DMS 273 (cell line): ENCODE results near the gene UGT1A4.
"Not testable (repeated sequence)": the region's sequence is repeated elsewhere in the genome, so short reads cannot be mapped to it uniquely, and the experiment has no call there.

Source experiments
- DNase-seq: peaks from one replicate; lab custom pipeline; 2025; ENCODE audit not compliant: unreplicated experiment; lab: John Stamatoyannopoulos, UW

Gene UGT1A4

DNA sequence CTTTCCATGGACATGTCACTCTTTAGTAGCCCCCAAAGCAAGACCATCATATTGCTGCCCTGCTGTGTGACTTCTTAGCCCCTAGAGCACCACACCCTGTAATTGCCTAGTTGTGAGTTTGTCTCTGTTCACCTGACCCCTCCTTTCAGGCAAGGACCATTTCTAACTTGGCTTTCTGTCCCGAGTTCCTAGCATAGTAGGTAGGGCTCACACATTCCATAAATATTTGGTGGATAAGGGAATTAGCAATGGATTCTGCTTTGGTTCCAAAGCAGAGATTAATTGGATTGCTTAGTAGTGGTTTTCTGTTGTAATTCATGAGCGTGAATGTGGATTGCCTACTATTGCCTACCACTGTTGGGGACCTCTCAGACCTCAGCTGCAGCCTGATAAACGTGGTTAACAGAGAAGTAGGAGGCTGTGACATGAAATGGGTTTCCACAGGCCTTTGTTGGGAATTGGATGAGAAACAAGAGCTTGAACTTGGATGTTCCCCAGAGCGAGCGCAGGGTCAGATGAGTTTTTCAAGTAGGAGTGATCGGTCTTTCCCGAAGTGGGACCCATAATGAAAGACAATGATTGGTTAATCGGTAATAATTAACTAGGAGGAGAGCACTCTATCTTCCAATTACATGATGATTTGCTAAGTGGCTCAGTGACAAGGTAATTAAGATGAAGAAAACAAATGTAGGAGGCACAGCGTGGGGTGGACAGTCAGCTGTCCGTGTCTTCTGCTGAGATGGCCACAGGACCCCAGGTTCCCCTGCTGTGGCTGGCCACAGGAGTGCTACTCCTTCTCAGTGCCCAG lies 28.1 kb downstream of the UGT1A4 start:
- no peak for DNase-seq

DNA sequence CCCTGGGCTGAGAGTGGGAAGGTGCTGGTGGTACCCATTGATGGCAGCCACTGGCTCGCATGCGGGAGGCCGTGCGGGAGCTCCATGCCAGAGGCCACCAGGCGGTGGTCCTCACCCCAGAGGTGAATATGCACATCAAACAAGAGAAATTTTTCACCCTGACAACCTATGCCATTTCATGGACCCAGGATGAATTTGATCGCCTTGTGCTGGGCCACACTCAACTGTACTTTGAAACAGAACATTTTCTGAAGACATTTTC lies 28.7 kb downstream of the UGT1A4 start:
- no peak for DNase-seq

DNA sequence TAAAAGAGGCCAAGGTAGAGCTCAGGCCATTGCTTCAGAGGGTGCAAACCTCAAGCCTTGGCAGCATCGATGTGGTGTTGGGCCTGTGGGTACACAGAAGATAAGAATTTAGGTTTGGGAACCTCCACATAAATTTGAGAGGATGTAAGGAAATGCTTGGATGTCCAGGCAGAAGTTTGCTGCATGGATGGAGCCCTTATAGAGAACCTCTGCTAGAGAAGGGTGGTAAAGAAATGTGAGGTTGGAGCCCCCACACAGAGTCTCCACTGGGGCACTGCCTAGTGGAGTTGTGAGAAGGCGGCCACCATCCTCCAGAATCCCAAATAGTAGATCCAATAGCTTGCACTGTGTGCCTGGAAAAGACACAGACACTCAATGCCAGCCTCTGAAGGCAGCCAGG lies 32.2 kb downstream of the UGT1A4 start:
- DNase-seq, result not testable (repeated sequence)

GRCh38 chr2:233751212-233752009 lies 32.9 kb downstream of the UGT1A4 start:
- DNase-seq, result not testable (repeated sequence)

DNA sequence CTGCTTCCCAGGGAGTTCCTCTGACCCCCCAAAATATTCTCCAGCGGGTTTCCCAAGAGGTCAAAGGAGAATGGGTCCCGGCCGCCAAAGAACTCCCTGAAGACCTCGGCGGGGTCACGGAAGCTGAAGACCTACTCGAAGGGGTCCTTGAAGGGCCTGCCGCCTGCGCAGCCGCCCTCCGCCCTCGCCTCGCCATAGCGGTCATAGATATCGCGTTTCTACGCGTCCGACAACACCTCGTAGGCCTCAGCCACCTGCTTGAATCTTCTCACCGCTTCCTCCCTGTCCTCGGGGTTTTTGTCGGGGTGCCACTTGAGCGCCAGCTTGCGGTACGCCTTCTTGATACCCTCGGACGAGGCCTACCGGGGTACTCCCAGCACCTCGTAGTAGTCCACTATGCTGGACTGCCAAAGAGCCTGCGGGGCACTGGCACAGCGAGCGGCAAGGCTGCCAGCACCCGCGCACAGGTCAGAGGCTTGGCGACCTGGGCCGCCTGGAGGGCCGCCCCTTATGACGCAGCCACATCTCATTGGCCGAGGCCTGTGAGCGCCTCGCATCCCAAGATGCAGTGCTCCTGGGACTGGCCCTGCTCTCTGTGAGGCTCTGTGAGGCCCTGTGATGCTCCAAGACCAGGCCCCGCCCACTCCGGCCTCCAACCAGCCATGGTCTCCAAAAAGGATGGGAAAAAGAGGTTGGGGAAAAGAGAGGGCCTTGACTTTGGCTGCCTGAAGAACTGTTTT lies 36.5 kb downstream of the UGT1A4 start:
- no peak for DNase-seq

GRCh38 chr2:233756429-233757081 lies 38.0 kb downstream of the UGT1A4 start:
- DNase-seq, result no peak

GRCh38 chr2:233758141-233758540 lies 39.6 kb downstream of the UGT1A4 start:
- DNase-seq, result no peak

GRCh38 chr2:233758849-233759248 lies 40.3 kb downstream of the UGT1A4 start:
- DNase-seq, result no peak

DNA sequence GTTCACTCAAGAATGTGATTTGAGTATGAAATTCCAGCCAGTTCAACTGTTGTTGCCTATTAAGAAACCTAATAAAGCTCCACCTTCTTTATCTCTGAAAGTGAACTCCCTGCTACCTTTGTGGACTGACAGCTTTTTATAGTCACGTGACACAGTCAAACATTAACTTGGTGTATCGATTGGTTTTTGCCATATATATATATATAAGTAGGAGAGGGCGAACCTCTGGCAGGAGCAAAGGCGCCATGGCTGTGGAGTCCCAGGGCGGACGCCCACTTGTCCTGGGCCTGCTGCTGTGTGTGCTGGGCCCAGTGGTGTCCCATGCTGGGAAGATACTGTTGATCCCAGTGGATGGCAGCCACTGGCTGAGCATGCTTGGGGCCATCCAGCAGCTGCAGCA lies 41.5 kb downstream of the UGT1A4 start, which contains the start of gene UGT1A1:
Gene UGT1A1, plus strand, starts transcription at position 228 of the 400 bp plus-strand sequence. Its CDS starts 18 bp downstream, at position 246.
- no peak for DNase-seq

DNA sequence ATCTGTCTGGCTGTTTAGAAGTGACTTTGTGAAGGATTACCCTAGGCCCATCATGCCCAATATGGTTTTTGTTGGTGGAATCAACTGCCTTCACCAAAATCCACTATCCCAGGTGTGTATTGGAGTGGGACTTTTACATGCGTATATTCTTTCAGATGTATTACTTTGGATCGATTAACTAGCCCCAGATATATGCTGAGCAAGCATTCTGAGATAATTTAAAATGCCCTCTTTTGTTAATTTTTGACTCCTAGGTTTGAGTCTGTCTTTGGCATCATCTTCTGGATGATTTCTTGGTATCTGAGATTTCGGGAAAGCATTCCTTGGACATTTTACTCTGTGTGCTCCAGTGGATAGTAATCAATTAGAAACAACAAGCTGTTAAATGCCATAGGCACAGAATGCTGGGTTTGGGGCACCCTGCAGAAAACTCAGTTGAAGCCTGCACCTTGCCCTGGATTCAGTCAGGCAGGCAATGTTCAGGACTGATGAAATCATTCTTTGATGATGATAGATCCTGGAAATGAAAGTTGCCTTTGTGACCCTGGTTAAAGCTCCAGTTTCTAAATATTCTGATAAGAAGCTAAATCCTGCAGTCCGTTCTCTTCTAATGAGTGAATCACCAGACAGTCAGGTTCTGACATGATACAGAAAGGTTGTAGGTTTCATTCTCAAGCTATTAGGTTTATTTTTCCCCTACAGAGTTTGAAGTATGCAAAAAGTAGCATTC lies 42.7 kb downstream of the UGT1A4 start:
- no peak for DNase-seq

- DNase-seq, result no peak
Observed at GRCh38 chr2:233764264-233764663, 45.7 kb downstream of the UGT1A4 start.

GRCh38 chr2:233764761-233765160 lies 46.2 kb downstream of the UGT1A4 start:
- DNase-seq, result no peak

GRCh38 chr2:233766416-233766815 lies 47.9 kb downstream of the UGT1A4 start:
- no peak for DNase-seq

GRCh38 chr2:233768076-233768475 lies 49.5 kb downstream of the UGT1A4 start:
- no peak for DNase-seq

- no peak for DNase-seq
Observed at GRCh38 chr2:233769260-233769659, 50.7 kb downstream of the UGT1A4 start.

DNA sequence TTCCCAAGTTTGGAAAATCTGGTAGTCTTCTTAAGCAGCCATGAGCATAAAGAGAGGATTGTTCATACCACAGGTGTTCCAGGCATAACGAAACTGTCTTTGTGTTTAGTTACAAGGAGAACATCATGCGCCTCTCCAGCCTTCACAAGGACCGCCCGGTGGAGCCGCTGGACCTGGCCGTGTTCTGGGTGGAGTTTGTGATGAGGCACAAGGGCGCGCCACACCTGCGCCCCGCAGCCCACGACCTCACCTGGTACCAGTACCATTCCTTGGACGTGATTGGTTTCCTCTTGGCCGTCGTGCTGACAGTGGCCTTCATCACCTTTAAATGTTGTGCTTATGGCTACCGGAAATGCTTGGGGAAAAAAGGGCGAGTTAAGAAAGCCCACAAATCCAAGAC lies 53.6 kb downstream of the UGT1A4 start:
- DNase-seq, result no peak

DNA sequence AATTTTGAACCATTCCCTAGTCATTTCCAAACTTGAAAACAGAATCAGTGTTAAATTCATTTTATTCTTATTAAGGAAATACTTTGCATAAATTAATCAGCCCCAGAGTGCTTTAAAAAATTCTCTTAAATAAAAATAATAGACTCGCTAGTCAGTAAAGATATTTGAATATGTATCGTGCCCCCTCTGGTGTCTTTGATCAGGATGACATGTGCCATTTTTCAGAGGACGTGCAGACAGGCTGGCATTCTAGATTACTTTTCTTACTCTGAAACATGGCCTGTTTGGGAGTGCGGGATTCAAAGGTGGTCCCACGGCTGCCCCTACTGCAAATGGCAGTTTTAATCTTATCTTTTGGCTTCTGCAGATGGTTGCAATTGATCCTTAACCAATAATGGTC lies 54.0 kb downstream of the UGT1A4 start:
- DNase-seq, result no peak

GRCh38 chr2:233773854-233774253 lies 55.3 kb downstream of the UGT1A4 start:
- no peak for DNase-seq

- no peak for DNase-seq
Observed at GRCh38 chr2:233775414-233775813, 56.9 kb downstream of the UGT1A4 start.

DNA sequence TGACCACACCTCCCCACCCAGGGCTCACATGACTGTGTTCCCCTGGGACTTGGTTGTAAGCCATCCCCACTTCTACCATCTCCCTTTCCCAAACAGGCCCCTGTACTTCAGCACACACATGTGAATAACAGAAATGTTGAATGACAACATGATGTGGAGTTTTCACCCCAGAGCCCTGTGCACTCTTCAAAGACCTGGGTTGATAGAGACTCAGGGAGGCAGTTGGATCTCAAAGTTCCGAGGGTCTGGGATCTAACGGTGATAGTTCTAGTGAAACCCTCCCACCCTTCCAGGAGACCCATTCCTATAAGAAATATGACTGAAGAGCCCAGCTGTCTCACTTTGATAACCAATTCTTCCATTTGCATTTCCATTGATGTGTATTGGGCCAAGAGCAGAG lies 59.5 kb downstream of the UGT1A4 start, which contains the start of gene MROH2A:
Gene MROH2A, plus strand, starts transcription at position 301 of the 400 bp plus-strand sequence. CDS start 1,029 bp downstream, outside the sequence.
- DNase-seq, result no peak
